HUES6 (cell line): ENCODE results near the gene DBNDD1.

Experiments
- H3K27ac ChIP-seq: 2 replicates; pipeline ENCODE4 v1.7.0; 2013; ENCODE audit warnings: low read depth, mild to moderate bottlenecking, low read length, inconsistent platforms
- H3K27me3 ChIP-seq: 2 replicates; pipeline ENCODE4 v1.6.1; 2013; ENCODE audit warnings: low read length; ENCODE audit not compliant: control insufficient read depth, insufficient read depth
- H3K36me3 ChIP-seq: 2 replicates; pipeline ENCODE4 v1.6.1; 2013; ENCODE audit warnings: low read length; ENCODE audit not compliant: control insufficient read depth, insufficient read depth
- H3K4me1 ChIP-seq: 2 replicates; pipeline ENCODE4 v1.6.1; 2013; ENCODE audit warnings: low read length; ENCODE audit not compliant: control insufficient read depth, insufficient read depth
- H3K4me3 ChIP-seq: 2 replicates; pipeline ENCODE4 v1.5.1; 2013; ENCODE audit warnings: low read depth, low read length
- H3K9ac ChIP-seq: one replicate; pipeline ENCODE4 v1.6.1; 2013; ENCODE audit warnings: mild to moderate bottlenecking, low read length
- H3K9me3 ChIP-seq: 2 replicates; pipeline ENCODE4 v1.6.1; 2013; ENCODE audit warnings: low read depth, low read length; ENCODE audit not compliant: control insufficient read depth, insufficient read depth

The DBNDD1 gene

DNA sequence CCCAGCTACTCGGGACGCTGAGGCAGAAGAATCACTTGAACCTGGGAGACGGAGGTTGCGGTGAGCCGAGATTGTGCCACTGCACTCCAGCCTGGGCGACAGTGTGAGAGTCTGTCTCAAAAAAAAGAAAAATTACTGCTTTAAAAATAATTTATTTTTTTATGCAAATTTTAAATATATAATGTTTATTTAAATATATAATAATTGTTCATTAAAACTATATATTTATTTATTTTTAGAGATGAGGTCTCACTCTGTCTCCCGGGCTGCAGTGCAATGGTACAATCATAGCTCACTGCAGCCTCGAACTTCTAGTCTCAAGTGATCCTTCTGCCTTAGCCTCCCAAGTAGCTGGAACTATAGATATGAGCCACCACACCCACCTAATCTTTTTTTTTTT is 15.2 kb upstream of the DBNDD1 start:
- Histone ChIP-seq H3K9me3 (no peaks in the 10 kb centered on the region), H3K4me3 (no peak overlapping the region), H3K27ac (no peak overlapping the region), H3K4me1 (no peaks in the 10 kb centered on the region), H3K9ac (no peak overlapping the region), H3K27me3 (no peaks in the 10 kb centered on the region), H3K36me3 (peaks cover 75% of the 10 kb centered on the region)

- no peak overlapping the region for H3K27ac ChIP-seq
- H3K36me3 ChIP-seq = peaks cover 67% of the 10 kb centered on the region
- H3K4me1 ChIP-seq = no peaks in the 10 kb centered on the region
- H3K4me3 ChIP-seq = no peak overlapping the region
- no peak overlapping the region for H3K9ac ChIP-seq
- no peaks in the 10 kb centered on the region for H3K27me3 ChIP-seq
- H3K9me3 ChIP-seq = no peaks in the 10 kb centered on the region
These were observed 14.1 kb upstream of the DBNDD1 start for GRCh38 chr16:90033387-90033786.

GRCh38 chr16:90032674-90033331 is 13.5 kb upstream of the DBNDD1 start:
- Histone ChIP-seq H3K9me3 (no peaks in the 10 kb centered on the region), H3K9ac (no peak overlapping the region), H3K27ac (no peak overlapping the region), H3K36me3 (peaks cover 61% of the 10 kb centered on the region), H3K27me3 (no peaks in the 10 kb centered on the region), H3K4me3 (no peak overlapping the region), H3K4me1 (no peaks in the 10 kb centered on the region)

DNA sequence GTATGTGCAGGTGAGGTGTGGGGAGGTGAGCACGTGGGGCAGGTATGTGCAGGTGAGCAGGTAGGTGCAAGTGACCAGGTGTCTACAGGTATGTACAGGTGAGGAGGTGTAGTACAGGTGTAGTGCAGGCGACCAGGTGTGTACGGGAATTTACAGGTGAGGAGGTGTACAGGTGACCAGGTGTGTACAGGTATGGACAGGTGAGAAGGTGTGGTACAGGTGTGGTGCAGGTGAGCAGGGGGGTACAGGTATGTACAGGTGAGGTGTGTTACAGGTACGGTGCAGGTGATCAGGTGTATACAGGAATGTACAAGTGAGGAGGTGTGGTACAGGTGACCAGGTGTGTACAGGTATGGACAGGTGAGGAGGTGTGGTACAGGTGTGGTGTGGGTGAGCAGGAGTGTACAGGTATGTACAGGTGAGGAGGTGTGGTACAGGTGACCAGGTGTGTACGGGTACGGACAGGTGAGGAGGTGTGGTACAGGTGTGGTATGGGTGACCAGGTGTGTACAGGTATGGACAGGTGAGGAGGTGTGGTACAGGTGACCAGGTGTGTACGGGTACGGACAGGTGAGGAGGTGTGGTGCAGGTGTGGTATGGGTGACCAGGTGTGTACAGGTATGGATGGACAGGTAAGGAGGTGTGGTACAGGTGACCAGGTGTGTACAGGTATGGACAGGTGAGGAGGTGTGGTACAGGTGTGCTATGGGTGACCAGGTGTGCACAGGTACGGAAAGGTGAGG is 12.8 kb upstream of the DBNDD1 start:
- Histone ChIP-seq H3K36me3 (peaks cover 54% of the 10 kb centered on the region), H3K4me3 (no peak overlapping the region), H3K4me1 (no peaks in the 10 kb centered on the region), H3K27me3 (no peaks in the 10 kb centered on the region), H3K9ac (no peak overlapping the region), H3K9me3 (no peaks in the 10 kb centered on the region), H3K27ac (no peak overlapping the region)

DNA sequence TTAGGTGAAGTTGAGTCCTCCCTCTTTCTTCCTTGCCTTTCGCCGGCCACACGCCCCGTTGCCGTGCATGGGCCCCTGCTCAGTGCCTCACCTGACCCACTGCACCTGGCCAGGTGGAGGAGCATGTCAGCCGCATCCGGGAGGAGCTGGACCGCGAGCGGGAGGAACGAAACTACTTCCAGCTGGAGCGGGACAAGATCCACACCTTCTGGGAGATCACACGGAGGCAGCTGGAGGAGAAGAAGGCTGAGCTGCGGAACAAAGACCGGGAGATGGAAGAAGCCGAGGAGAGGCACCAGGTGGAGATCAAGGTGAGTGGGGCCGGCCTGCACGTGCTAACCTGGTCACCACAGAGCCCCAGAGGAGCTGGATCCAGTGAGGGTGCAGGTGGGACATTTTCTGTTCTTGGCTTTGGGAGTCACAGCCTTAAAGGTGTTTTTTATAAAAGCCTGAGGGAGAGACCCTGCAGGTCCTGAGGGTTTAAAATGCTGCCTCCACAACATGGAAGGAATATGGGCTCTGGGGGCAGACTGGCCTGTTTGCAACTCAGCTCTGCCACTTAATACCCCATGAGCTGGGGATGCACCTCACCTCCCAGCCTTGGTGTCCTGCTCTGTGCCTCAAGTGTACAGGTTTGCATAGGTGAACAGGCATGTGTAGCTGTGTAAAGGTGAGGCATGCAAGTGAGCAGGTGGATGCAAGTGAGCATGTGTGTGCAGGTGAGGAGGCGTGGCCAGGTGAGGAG is 12.1 kb upstream of the DBNDD1 start:
- H3K4me3 ChIP-seq = no peak overlapping the region

GRCh38 chr16:90028985-90029384 is 9.7 kb upstream of the DBNDD1 start:
- no peak overlapping the region for H3K27ac ChIP-seq
- H3K9me3 ChIP-seq = no peaks in the 10 kb centered on the region
- peaks cover 31% of the 10 kb centered on the region for H3K36me3 ChIP-seq
- no peak overlapping the region for H3K9ac ChIP-seq
- H3K4me3 ChIP-seq = no peak overlapping the region
- H3K27me3 ChIP-seq = no peaks in the 10 kb centered on the region
- no peaks in the 10 kb centered on the region for H3K4me1 ChIP-seq

More for the DNA sequence above, 12.1 kb upstream of the DBNDD1 start:
- no peak overlapping the region for H3K27ac ChIP-seq
- H3K9ac ChIP-seq = no peak overlapping the region
- peaks cover 47% of the 10 kb centered on the region for H3K36me3 ChIP-seq
- no peaks in the 10 kb centered on the region for H3K9me3 ChIP-seq
- no peaks in the 10 kb centered on the region for H3K27me3 ChIP-seq
- no peaks in the 10 kb centered on the region for H3K4me1 ChIP-seq

GRCh38 chr16:90027611-90028010 is 8.4 kb upstream of the DBNDD1 start:
- H3K4me1 ChIP-seq = peaks cover 6% of the 10 kb centered on the region
- H3K9me3 ChIP-seq = no peaks in the 10 kb centered on the region
- H3K36me3 ChIP-seq = peaks cover 18% of the 10 kb centered on the region
- no peaks in the 10 kb centered on the region for H3K27me3 ChIP-seq
- H3K9ac ChIP-seq = no peak overlapping the region
- no peak overlapping the region for H3K27ac ChIP-seq
- no peak overlapping the region for H3K4me3 ChIP-seq

DNA sequence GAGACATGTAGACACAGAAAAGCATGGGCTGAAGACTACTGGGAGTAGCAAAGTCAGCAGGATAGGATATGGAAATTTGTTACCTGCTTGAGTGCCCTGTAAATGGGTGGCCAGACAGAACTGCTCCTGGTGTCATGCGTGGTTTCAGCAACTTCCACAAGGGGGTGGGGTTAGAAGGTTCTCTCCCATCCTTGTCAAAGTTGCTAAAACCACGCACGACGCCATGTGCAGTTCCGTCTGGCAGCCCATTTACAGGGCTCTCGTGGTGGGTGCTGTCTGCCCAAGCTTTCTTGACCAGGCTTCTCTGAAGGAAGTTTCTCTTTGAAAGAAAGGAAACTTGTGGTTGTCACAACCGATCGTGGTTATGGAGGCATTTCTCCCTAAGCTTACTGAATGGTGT is 6.9 kb upstream of the DBNDD1 start:
- H3K4me1 ChIP-seq = peaks cover 17% of the 10 kb centered on the region
- H3K36me3 ChIP-seq = peaks cover 3% of the 10 kb centered on the region
- no peaks in the 10 kb centered on the region for H3K27me3 ChIP-seq
- H3K9me3 ChIP-seq = no peaks in the 10 kb centered on the region
- H3K27ac ChIP-seq = no peak overlapping the region
- H3K9ac ChIP-seq = no peak overlapping the region
- no peak overlapping the region for H3K4me3 ChIP-seq

DNA sequence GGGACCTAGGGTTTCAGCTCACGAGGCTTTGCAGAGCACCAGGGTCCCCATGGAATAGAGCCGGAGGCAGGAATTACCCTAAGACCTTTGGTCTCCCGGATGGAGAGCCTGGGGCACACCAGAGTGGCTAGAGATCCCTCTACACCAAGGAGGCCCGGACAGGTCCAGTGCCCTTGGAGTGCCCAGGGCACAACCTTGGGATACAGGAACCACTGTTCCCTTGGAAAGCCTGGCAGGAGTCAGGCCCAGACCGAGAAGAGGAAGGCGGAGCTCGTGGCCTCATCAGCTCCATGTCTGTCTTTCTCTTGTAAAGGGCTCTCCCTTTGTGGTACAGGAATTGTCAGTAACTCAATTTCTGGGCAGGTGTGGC is 3.8 kb upstream of the DBNDD1 start:
- Histone ChIP-seq H3K27ac (peak overlapping the region; percentile 48; the same call in 1 of the 2 replicates), H3K9ac (peak overlapping the region; percentile 71), H3K9me3 (no peaks in the 10 kb centered on the region), H3K36me3 (no peaks in the 10 kb centered on the region), H3K4me1 (peaks cover 30% of the 10 kb centered on the region), H3K27me3 (peaks cover 6% of the 10 kb centered on the region; the same call in 1 of the 2 replicates), H3K4me3 (peak overlapping the region; percentile 65)

DNA sequence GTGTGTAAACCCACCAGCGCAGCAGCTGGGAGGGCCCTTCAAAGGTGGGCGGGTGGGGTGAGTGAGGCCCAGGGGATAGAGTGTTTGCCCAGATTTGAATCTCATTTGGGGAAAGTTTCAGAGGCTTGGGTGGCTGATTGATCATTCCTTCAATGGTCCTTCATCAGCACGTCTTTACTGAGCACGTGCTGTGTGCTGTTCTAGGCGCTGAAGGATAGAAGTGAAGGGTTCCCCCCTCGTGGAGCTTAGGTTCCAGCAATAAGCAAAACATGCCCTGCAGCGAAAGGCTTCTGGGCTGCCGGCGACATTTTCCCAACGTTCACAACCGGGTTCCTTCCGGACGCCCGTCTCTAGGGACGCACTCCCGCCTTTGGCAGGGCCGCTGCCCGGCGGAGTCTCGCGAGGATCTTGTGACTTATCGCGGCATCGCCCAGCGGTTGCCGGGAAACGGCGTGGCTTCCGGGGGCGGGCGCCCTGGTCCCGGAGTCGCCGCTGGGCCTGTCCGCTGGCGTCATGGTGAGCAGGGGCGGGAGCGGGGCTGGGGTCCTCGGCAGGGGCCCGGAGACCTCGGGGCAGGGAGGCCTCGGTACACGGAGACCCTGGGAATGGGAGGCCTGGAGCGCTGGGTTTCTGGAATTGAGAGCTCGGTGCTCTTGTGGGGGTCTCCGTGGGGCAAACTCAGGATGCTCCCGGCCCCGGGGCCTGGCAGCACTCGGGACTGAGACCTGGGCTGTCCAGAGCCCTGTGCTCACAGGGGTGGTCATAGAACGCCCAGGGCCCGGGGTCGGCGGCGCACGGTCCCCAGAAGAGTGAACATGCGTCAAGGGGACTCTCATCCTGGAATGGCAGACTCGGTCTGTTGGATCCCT is 3.2 kb upstream of the DBNDD1 start:
- H3K4me1 ChIP-seq = peaks cover 30% of the 10 kb centered on the region
- H3K4me3 ChIP-seq = peak overlapping the region; percentile 65
- peak overlapping the region; percentile 72; the same call in 1 of the 2 replicates for H3K27ac ChIP-seq
- no peaks in the 10 kb centered on the region for H3K9me3 ChIP-seq
- peaks cover 11% of the 10 kb centered on the region; the same call in 1 of the 2 replicates for H3K27me3 ChIP-seq
- H3K9ac ChIP-seq = peak overlapping the region; percentile 74
- H3K36me3 ChIP-seq = no peaks in the 10 kb centered on the region
